Measurements from ENCODE around the gene C12orf75.

DNA sequence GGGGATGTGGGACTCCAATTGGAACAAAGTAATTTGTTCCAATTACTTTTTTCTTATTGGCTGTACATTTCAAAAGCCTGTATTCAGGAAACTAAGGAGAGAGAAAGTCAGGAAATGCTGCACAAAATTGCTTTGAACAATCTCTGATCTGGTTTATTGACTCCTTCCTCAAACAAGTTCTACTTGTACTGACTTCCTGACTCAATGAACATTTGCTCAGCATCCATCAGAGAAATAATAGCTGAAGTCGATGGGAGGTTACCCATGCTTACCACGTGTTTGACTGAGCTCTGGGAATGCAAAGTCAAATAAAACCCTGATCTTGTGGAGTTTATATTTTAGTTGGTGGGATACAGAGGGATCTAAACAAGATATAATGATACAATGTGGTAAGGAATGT lies 15.4 kb upstream of the C12orf75 start:
- TF ChIP-seq LEF1 (IDR thresholded peaks at IDR 0.05; ENCODE audit: borderline replicate concordance) (no peak), FOXA1 (IDR thresholded peaks at IDR 0.05) (no peak), FOXK2 (IDR thresholded peaks at IDR 0.05) (no peak), ZNF384 (IDR thresholded peaks at IDR 0.05) (no peak), HDGF (IDR thresholded peaks at IDR 0.05; ENCODE audit: borderline replicate concordance) (no peak), FOXM1 (IDR thresholded peaks at IDR 0.05; ENCODE audit: borderline replicate concordance) (no peak), BHLHE40 (IDR thresholded peaks at IDR 0.05; ENCODE audit: borderline replicate concordance) (no peak), TARDBP (IDR thresholded peaks at IDR 0.05) (no peak), CTBP1 (IDR thresholded peaks at IDR 0.05; ENCODE audit: borderline replicate concordance) (no peak), SUZ12 (IDR thresholded peaks at IDR 0.05) (no peak), SP1 (IDR thresholded peaks at IDR 0.05) (no peak), ELF4 (IDR thresholded peaks at IDR 0.05) (no peak), L3MBTL2 (conservative IDR thresholded peaks at IDR 0.05) (no peak)
- TF ChIP-seq, protein P1, sequence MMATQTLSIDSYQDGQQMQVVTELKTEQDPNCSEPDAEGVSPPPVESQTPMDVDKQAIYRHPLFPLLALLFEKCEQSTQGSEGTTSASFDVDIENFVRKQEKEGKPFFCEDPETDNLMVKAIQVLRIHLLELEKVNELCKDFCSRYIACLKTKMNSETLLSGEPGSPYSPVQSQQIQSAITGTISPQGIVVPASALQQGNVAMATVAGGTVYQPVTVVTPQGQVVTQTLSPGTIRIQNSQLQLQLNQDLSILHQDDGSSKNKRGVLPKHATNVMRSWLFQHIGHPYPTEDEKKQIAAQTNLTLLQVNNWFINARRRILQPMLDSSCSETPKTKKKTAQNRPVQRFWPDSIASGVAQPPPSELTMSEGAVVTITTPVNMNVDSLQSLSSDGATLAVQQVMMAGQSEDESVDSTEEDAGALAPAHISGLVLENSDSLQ (IDR thresholded peaks at IDR 0.05), result no peak

All from HEK293T (cell line).